NK-92 (cell line): Measurements from ENCODE around the gene HNRNPUL2.

ENCODE experiments used
- DNase-seq: peaks from one replicate; lab custom pipeline; 2025; ENCODE audit not compliant: unreplicated experiment; lab: John Stamatoyannopoulos, UW

Gene HNRNPUL2

GRCh38 chr11:62671608-62672389 is 55.5 kb downstream of the HNRNPUL2 start, which contains the start of the genes LBHD1 and UQCC3:
LBHD1 (minus strand) TSS chr11:62672267; CDS start chr11:62670031, 2,236 bp downstream.
UQCC3 (plus strand) TSS chr11:62671673; CDS start chr11:62671746, 73 bp downstream.
- no peak for DNase-seq

DNA sequence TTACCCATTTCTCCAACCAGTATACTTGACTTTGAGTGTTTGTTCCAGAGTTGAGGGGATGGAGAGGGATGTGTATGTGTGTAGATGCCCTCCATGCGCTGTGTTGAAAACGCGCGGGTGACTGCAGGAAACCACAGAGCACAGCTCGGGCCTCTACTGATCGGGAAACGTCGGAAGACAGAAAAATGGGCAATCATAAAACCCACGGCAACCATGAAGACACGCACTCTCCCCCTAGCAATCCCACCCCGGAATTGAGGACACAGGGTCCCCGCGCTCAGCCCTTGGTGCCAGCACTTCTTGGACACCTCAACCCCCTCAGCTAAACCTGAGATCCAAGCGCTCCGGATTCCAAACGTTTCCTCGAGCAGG is 56.0 kb downstream of the HNRNPUL2 start:
- no peak for DNase-seq

DNA sequence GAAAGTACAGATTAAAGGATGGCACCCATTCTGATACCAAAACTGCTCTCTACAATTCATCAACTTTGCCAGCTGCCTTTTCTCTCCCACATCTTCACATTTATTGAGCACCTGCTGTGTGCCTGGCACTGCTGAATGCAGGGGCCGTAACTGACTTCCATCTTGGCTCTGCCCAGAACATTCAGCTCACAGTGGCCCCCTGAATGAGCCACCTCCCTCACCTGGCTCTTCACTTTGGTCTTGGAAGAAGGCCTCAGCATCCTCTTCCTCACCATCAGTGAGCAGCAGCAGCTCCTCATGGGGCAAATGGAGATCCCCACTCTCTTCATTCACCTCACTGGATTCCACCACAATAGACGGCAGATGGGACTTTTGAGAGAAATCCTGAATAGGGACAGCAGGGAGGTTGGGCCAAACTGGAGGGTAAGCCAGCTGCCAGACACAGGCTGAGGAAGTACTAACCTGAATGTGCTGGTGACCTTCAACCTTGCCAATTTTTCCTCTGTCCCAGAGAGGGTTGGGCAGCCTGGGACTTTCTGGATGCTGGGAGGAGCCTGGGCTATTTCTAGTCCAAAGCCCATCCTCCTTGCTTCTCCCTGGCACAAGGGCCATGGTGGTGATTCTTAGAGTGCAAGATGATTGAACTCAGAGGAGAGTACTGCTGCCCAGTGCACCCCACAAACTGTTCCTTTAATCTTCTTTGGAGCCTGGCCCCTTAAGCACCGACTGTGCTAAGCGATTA is 57.7 kb downstream of the HNRNPUL2 start:
- no peak for DNase-seq

DNA sequence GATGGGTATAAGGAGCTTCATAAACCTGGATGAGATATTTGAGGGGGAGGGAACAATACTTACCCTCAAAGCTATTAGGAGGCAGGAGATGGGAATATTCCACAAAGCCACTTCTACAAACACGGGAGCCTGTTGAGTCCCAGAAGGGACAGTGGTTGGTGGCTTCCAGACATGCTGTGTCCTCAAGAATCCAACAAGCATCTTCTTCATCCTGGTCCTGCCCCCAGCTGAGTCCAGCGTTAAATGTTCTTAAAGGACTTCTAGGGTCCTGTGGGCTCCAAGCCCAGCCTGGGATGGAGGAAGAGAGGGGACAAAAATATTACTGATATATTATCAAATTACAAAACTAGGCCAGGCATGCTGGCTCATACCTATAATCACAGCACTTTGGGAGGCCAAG is 59.8 kb downstream of the HNRNPUL2 start:
- no peak for DNase-seq

DNA sequence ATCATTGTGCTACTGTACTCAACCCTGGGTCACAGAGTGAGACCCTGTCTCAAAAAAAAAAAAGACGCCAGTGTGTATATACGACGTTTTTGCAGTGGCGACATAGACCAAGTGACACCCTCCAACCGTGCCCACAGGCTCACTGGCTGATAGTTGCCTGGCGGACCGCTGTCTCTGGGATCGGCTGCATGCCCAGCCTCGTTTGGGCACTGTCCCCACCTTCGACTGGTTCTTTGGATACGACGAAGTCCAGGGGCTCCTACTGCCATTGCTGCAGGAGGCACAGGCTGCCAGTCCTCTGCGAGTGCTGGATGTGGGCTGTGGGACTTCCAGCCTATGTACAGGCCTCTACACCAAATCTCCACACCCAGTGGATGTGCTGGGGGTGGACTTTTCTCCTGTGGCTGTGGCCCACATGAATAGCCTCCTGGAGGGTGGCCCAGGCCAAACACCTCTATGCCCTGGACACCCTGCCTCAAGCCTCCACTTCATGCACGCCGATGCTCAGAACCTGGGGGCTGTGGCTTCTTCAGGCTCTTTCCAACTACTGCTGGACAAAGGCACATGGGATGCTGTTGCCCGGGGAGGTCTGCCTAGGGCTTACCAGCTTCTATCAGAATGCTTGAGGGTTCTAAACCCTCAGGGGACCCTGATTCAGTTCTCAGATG is 60.9 kb downstream of the HNRNPUL2 start:
- no peak for DNase-seq

GRCh38 chr11:62665599-62666258 is 61.5 kb downstream of the HNRNPUL2 start:
- DNase-seq, result no peak

- peak; percentile 72 for DNase-seq
Measured at GRCh38 chr11:62665075-62665598, 62.1 kb downstream of the HNRNPUL2 start, which contains the start of the genes C11orf98 and CSKMT. C11orf98 (minus strand) TSS chr11:62665210; CDS start chr11:62665169, 41 bp downstream. CSKMT (plus strand) TSS chr11:62665312; CDS start chr11:62665880, 568 bp downstream.

DNA sequence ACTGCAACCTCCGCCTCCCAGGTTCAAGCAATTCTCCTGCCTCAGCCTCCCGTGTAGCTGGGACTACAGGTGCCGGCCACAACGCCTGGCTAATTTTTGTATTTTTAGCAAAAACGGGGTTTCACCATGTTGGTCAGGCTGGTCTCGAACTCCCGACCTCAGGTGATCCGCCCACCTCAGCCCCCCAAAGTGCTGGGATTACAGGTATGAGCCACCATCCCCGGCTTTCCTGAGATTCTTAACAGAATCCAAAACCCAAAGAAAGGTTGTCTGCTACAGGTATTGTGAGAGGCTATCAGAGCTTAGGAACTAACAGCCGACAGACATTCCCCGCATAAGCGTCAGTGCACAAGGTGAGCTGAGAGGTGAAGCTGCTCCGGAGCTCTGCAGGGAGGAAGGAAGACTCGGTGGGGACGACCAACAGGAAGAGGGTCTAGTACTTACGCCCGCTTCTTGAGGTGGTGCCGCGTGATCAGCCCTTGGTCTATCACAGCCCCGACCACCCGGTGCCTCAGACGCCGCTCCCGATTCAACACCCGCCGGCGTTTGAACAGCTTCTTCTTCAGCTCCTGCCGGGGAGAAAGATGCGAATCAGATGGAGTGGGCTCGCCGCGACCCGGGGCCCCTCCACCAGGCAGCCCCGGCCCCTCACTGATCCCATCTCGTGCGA is 62.7 kb downstream of the HNRNPUL2 start:
- DNase-seq, result no peak
